Activated T-cell treated with anti-CD3 and anti-CD28 coated beads for 24 hours (primary cell): ENCODE measurements around the gene MYO1H.
"Not testable (repeated sequence)": the region's sequence is repeated elsewhere in the genome, so short reads cannot be mapped to it uniquely, and the experiment has no call there.

Experiments used
- DNase-seq: peaks from one replicate; pipeline ENCODE4 v3.0.0-alpha.2; 2020; ENCODE audit warnings: low read depth

MYO1H gene

GRCh38 chr12:109473526-109474270 lies 126.0 kb downstream of the MYO1H start:
- not testable (repeated sequence) for DNase-seq

- DNase-seq, result no peak
Measured at GRCh38 chr12:109475121-109475520, 127.4 kb downstream of the MYO1H start.

- no peak for DNase-seq
Measured at GRCh38 chr12:109475993-109476806, 128.5 kb downstream of the MYO1H start.

GRCh38 chr12:109476807-109477184 lies 129.1 kb downstream of the MYO1H start:
- DNase-seq, result no peak

DNA sequence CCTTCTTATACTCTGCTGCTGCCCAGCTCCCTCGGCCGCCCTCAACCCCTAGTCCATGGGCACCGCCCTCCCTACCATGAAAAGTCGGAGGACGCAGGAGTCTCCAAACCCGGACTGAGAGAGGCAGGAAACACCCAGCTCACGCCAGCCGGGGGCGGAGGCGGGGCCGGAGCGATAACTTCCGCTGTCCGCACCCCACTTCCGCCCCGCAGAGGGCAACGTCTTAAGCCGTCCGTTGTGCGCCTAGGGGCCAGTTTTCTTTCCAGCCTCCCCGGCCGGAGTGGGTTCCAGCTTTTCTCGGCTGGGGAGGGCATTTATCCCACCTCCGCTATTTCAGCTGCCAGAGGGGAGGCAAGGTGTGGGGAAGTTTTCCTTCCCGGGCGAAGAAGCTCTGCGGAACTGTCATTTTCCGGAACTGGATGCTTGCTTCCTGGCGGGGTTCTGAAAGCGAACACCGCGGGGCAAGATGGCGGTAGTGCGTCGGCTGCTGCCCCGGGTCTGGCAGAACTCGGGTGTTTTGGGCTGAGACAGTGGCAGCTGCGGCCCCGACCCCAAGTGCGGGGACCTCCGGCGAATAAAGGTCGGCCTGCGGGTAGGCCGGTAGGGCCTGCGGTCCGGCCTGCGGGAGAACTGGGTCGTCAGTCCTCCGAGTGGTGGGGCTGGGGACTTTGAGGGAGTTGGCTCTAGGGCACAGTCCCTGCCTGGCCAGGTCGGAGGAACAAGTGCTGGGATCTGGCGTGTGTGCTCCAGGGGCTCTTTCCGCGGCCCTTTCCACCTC lies 129.7 kb downstream of the MYO1H start, which contains the start of the genes KCTD10 and UBE3B:
TSS of gene KCTD10 (minus strand) at position 116 of the 778 bp plus-strand sequence. CDS start at position 78, 38 bp downstream.
TSS of gene UBE3B (plus strand) at position 450 of the 778 bp plus-strand sequence. CDS start 5,918 bp downstream, outside the sequence.
- peak; percentile 80 for DNase-seq

GRCh38 chr12:109477963-109478315 lies 130.2 kb downstream of the MYO1H start:
- DNase-seq, result no peak

DNA sequence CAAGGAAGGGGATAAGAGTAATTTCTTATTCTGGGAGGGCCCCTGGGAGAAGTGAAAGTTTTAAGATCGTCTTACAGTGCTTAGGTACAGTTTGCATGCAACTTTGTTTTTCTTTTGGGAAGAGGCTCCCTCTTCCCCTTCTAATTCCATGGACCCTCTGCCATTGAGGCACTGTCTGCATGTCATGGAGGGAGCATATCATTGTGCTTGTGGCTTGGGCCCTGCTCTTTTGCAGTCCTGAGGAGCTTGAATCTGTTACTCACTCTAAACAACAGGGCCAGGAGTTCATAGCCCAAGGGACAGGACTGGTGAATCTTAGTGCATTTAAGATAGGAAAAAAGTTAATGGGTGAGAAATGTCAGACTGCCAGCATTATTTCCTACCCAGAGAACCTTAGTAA lies 132.1 kb downstream of the MYO1H start:
- no peak for DNase-seq

DNA sequence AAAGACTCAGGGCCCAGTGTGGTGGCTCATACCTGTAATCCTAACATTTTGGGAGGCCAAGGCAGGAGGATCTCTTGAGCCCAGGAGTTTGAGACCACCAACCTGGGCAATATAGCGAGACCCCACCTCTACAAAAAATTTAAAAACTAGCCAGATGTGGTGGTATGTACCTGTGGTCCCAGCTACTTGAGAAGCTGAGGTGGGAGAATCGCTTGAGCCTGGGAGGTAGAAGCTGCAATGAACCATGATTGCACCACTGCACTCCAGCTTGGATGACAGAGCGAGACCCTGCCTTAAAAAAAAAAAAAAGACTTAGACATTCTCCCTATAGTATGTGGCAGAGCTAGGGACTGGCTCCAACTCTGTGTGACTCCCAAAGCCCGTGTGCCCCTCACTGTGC lies 132.7 kb downstream of the MYO1H start:
- no peak for DNase-seq

DNA sequence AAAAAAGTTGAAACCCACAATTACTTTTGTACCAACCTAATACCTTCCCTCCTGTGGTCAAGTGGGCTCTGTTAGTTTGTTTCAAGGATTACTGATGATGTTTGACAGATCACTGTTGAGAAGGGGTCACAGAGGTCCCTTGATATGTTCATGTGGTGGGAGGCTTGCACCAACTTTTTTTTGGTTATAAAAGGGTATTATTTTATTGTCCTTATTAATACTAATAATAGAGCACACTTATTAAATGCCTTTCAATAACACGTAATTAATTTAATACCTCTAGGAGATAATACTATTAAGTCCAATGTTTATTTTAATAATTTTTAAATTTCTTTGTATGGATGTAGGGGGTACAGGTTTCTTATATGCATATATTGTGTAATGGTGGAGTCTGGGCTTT lies 134.2 kb downstream of the MYO1H start:
- no peak for DNase-seq

DNA sequence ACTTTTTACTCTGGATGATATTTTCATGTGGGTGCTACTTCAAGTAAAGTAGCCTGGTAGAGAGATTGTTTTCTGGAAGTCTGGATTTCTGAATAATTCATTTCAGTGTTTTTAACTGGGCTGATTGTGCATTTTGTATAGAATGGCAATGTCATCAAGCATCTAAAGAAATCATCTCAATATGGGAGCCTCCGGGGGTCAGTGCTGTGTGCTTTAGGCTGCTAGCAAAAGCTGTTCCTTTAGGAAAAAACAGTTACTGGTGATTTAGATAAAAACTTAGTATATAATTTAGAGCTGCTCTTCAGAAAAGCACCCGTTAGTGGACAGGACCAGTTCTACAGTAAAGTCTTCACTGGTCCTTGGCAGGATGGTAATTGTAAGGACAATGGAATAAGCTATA lies 134.8 kb downstream of the MYO1H start:
- DNase-seq, result no peak

GRCh38 chr12:109482894-109483293 lies 135.2 kb downstream of the MYO1H start:
- DNase-seq, result no peak

DNA sequence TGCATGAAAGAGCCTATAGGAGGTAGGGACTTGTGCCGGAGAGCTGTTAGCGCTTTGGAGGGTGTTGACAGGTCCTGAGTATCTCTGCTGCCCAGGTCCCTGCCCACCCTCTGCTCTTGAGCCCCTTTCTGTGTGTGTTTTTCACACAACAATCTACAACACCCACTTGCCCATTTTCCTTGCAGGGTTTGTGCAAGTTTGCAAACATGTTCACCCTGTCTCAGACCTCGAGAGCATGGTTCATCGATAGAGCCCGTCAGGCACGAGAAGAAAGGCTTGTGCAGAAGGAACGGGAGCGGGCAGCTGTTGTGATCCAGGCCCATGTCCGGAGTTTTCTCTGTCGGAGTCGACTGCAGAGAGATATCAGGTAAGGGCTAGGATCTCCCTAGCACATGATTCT lies 135.6 kb downstream of the MYO1H start:
- no peak for DNase-seq

DNA sequence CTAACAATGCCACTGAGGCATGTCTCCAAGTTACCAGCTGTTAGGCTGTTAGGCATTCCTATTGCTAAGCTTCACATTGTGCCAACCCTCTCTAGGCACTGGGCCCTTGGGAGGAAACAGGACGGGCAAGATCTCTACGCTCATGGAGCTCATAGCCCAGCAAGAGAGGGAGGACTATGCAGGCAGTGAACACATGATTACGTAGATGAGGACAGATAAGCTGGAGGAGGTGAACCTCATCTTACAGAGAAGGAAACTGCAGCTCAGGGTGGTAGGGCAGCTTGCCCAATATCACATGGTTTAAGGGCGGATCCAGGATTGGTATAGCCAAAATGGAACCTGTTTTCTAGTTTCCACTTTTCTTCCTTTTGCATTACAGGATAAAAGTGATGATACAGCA lies 137.5 kb downstream of the MYO1H start:
- DNase-seq, result no peak

DNA sequence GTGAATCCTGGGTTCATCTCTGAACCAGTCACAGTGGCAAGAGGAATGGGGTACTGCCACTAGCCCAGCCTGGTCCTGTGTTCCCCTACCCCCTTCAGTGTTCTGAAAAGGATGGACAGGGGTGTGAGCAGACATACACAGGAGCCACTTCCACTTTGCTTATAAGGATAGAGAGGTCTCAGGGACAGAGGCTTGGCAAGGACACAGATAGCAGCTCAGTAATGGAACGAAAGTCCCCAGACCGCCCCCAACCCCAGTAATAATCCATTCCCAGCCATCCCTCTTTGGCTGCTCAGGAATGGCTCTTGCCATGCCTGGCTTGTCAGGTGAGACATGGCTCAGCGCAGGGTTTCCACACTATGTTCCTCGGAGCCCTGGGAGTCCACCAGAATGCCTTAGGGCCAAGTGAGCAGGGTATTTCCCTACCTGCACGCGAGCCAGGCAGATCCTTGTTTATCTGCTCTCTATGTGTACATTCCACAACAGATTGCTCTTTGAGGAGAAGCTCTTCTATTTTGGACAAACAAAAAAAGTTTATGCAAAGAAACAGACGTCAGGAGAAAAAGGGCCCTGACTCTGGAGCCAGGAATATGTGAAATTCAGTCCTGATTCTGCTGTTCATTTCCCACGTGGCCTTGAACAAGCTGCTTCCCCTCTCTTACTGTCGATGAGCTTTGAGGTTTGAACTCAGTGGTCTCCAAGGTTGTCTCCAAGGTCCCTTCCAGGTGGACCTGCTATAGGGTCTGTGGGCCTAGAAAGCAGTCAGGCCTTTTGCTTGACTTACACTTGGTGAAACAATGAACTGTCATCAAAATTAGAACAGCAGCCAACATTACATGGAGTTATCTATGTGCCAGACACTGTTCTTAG lies 139.7 kb downstream of the MYO1H start:
- no peak for DNase-seq

DNA sequence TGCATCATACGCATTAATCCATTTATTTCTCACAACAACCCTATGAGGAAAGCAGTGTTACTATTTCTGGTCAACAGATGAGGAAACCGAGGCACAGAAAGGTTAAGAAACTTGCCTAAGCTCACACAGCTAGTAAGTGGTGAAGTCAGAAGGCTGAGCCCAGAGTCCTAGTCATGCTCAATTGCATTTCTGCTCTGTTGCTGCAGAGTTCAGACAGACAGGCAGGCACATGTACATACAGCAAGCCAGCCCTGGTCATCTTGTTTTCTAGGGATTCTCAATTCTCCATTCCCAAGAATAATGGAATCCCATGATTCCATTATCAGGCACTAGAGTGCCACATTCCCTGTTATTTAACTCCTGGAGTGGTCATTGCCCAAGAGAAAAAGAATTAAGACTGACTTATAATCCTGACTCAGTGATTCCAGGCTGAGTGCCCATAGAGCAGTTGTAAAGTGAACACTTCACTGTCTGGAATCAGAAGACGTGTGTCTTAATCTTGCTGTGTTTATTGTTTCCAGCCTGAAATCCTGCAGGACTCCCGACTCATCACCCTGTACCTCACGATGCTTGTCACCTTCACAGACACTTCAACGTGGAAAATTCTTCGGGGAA lies 140.5 kb downstream of the MYO1H start:
- no peak for DNase-seq

DNA sequence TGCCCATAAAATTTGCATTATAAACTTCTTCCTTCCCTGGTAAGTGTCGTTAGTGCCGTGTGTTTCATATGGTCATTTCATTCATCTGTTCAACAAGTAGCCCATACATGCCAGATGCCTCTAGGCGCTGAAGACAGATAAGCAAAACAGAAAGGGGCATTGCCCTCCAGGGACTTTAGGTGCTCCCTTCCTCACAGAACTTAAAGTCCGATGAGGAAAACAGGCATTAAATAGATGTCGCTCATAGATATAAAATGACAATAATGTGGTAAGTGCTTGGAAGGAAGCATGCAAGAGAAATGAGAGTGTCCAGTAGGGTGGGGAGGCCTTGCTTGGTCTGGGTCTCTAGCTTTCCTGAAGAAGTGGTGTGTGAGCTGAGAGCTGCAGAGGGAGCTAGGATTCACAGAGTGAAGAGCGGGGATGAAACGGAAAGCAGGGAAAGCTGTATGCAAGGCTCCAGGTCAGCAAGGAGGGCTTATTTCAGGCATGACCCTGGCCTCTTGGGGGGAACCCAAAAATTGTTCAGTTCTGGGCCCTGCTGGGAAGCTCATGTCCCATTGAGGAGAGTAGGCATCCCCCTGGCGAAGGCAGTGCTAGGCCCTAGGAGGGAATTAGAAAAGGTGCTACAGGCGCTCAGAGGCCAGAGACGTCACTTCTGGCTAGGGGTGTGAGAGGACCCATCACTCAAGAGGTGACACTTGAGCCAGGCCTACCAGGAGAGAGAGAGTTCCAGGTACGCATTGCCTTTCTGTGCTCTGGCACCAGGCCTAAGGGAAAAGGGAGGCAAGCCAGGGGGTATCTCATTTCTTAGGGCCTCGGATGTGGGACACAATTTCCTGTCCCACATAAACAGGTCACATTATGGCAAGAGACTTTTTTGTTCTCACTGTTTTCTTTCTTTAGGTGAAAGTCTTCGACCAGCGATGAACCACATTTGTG lies 141.6 kb downstream of the MYO1H start:
- DNase-seq, result no peak

- DNase-seq, result no peak
Measured at GRCh38 chr12:109489955-109490565, 142.4 kb downstream of the MYO1H start.

DNA sequence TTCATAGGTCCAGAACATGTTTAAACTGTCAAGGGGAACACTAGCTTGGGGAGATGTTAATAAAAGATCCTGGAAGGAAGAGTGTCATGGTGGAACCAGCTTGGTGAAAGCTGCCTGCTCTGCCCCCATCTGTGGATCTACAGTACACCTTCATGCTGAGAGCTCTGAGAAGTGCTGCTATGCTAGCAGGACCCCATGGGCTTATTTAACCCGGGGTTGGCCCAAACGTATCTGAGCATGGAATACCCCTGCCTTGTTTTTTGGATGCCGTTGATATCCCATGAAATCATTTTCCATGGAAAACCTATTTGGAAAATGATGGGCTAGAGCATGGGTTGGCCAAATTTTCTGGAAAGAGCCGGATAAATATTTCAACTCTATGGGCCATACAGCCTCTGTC lies 144.0 kb downstream of the MYO1H start:
- DNase-seq, result no peak

DNA sequence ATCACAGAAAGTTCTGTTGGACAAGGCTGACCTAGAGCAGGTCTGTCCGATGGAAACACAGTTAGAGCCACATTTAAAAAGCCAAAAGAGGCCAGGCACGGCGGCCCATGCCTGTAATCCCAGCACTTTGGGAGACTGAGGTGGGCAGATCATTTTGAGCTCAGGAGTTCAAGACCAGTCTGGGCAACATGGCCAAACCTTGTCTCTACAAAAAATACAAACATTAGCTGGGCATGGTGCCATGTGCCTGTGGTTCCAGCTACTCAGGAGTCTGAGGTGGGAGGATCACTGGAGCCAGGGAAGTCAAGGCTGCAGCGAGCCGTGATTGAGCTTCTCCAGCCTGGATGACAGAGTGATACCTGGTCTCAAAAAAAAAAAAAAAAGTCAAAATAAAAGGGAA lies 144.7 kb downstream of the MYO1H start:
- DNase-seq, result no peak

DNA sequence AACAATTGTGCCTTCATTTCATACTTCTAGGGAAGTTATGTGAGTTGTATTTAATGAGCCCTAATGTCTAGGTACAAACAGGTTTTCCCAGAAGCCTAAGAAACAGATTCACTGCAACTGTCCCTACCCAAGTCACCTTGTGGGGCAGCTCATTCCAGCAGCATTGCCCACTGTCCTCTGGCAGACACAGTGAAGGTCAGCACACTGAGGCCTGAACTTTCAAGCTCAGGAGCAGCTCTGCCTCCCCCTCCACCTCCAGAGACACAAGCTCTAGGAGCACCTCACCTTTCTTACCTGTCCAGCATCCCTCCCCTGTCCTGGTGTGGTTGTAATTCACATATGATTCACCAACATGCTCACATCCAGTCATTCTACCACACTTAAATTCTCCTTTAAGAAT lies 145.4 kb downstream of the MYO1H start:
- no peak for DNase-seq
